NOMO-1 treated with DMSO at 0.1 percent for 48 hours (cell line): ENCODE measurements around the gene ADAMTS12.

Source experiments
- DNase-seq: peaks from one replicate; lab custom pipeline; 2025; ENCODE audit not compliant: unreplicated experiment; lab: John Stamatoyannopoulos, UW

Gene ADAMTS12

DNA sequence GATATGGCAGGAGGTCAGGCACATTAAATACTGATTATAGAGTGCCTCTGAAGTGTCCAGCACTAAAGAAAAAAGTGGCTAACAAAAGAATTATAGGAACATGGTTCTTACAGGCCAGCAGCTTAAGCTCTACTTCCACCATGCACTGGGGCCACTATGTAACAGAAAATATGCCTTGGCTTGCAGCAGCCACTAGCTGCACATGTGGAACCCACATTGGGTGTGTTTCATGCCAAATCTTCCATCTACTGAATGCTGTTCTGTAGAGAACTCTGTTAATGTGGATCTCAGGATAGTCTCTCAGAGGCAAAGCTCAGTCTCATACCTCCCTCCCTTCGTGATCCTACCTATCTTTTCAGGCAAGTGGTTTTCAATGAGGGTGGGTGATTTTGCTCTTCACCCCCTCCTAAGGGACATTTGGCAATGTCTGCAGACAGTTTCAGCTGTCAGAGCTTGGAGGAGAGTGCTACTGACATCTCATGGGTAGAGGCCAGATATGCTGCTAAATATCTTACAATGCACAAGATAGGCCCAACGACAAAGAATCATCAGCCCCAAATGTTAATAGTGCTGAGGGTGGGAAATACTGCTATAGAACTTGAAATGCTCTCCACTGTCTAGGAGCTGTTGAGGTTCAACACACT, 232.1 kb downstream of the ADAMTS12 start:
- no peak for DNase-seq

- no peak for DNase-seq
Measured at GRCh38 chr5:33657804-33658440, 233.9 kb downstream of the ADAMTS12 start.

DNA sequence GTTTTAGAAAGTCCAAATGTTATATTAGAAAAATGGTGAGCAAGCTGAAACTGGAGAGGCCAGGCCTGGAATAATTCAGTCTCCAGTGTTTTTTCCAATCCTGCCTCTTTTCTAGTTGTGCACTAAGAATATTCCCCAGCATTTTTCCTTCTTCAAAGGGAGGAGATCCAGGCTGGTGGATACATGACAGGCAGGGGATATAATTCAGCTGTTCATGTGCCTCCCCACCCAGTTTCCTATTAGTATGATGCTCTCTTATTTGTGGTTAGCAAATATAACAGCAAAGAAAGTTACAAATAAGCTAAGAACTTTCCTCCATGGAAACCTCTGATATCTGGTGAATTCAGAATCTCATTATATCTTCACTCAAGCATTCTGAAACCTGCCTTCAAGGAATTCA, 234.6 kb downstream of the ADAMTS12 start:
- DNase-seq = no peak

DNA sequence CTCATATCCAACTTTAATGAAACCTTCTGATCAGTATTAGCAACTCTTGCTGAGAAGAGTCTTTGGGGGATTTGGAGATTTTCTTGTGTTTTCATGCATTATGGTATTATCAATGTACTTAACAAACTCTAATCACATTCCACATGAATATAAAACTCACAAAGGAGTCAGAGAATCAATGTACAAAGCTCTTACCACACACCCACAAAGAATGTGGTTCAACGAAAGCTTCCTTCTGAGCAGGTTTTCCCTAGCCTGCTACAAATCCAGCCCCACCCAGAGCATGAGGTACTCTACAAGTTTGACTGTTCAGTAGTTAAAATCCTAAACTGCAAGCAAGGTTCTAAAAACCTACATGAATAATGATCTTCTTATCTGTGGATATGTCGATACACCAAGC, 240.9 kb downstream of the ADAMTS12 start:
- no peak for DNase-seq

GRCh38 chr5:33649549-33650482, 242.0 kb downstream of the ADAMTS12 start:
- no peak for DNase-seq

DNA sequence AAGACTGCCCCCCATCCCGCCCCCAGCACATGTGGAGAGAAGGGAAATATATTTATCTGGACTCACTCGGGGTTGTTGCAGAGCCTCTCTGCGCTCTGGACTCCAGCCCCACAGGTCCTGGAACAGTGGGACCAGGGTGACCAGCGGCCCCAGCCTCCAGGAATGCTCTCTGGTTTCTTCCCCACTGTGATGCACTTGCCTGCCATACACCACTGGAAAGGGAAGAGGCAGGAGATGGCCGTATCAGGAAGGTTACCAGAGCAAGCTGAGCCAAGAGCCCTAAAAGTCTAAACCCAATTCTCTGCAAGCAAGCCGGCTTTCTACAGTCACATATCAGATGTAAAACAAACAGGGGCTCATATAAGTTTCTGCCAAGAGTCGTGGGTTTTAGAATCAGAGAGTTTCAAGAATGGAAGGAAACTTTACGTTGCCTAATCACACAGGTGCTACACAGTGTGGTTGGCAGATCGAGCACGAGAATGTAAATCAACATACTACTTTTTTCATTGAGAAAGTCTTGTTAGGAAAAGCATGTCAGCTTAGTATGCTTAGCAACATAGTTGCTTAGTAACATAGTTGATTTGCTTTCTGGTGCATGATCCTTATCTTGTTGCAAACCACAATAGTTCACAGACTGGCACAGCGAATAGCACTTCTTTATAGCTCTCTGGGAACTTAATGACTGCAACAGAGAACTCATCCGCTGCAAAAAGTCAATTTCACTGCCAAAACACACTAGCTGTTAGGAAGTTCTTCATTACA, 249.9 kb downstream of the ADAMTS12 start:
- no peak for DNase-seq

GRCh38 chr5:33639474-33639873, 252.3 kb downstream of the ADAMTS12 start:
- DNase-seq = no peak

DNA sequence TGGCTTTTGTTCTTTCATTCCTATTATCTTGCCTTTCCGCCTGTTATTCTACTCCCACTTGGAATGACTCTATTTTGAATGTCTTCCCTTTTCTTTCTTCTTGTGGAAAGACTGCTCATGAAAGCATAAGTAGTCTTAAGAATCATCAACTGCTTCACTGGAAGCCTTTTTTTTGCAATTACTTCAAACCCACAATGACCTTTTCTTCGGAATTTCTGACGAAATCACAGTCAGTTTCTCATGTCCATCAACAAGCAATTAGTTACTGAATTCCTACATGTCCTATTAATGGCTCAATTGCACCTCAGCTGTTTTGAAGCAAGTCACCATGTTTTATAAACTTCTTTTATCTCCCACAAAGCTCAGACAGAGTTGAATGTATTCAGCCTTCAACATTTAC, 254.8 kb downstream of the ADAMTS12 start:
- no peak for DNase-seq

- no peak for DNase-seq
Measured at GRCh38 chr5:33635582-33635981, 256.2 kb downstream of the ADAMTS12 start.

GRCh38 chr5:33633699-33634098, 258.1 kb downstream of the ADAMTS12 start:
- no peak for DNase-seq

GRCh38 chr5:33631786-33632185, 260.0 kb downstream of the ADAMTS12 start:
- no peak for DNase-seq

DNA sequence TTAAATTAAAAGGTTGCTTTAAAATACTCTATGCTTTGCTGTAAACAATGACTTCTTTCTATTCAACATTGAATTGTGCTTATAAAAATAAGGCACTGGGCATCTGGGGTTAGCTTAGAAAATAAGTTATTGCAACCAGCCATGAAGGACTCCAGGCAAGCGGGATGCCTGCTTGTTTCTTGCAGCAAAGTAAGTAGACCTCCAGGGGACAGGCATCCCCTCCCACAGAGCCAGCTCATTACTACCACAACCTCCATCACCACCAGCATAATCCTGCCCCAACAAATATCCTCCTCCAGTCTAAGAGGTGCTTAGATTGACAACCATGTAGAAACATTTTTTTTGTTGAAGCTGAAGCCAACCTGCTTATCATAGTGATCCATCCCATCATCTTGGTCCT, 260.7 kb downstream of the ADAMTS12 start:
- no peak for DNase-seq

DNA sequence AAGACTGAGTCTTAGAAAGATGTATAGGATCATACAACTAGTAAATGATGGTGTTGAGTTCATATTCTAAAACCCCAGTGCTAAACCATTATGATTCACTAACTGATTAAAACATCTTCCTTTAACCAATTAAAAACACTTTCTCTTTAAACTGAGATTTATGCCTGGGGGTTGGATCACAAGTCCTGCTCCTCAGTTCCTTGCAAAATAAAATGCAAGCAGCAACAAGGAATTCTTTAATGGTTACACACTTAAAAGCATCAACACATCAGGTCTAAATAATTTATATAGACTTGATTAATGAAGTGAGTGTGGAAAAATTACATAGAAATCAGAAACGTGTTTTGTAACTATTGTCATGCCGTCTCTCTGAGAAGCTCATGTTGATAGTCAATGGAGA, 261.8 kb downstream of the ADAMTS12 start:
- no peak for DNase-seq

DNA sequence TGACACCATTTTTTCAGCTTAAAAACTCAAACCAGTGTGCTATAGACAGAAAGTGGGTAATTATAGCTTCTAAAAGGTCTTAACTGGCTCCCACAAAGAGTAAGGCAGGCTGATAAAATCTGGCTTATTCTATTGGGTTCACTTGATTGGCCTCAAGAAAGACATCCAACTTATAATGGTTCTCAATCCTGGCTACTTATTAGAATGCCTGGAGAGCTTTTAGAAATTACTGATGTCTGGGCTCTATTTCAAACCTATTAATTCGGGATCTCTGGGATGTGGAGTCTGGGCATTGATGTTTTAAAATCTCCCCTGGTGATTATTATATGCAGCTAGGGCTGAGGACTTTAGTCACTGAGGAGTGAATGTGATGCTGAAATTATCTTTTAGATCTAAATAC, 263.0 kb downstream of the ADAMTS12 start:
- DNase-seq = no peak

- no peak for DNase-seq
Measured at GRCh38 chr5:33621514-33621913, 270.3 kb downstream of the ADAMTS12 start.

- no peak for DNase-seq
Measured at GRCh38 chr5:33614039-33614438, 277.8 kb downstream of the ADAMTS12 start.

DNA sequence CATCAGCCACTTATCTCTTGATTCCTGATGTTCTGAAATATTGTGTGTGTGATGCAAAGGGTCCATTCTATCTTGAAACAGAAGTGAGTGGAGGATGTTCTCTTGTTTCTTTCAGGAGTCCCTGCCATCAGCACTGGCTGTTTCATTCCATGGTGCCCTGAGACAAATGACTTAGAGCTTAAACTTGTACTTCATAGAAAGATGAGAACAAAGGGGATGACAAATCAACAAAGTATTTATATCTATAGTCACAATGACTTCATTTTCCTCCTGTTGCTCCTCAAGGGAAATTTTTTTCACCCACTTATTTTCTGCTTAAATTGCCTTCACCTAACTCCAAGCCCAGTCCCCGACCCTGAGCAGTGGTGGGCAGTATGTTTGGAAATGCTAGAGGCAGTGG, 279.4 kb downstream of the ADAMTS12 start:
- DNase-seq = no peak

DNA sequence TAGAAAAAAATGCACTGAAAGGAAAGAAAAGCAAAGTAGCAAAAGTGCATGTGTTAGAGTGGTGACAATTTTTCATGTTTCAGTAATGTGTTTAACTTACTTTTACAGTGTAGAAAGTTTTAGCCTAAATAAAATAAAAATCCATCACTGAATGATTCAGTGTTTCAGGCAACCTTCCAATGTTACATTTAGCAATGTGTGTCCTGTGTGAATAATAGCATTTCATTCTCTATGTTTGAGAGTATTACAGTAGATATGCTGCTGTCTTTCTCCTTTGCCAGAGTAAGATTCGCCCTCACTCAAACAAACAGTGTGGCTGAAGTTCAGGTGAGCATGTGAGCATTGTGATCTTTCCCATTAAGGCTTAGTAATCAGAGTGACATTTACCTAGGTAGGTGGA, 279.9 kb downstream of the ADAMTS12 start:
- no peak for DNase-seq

DNA sequence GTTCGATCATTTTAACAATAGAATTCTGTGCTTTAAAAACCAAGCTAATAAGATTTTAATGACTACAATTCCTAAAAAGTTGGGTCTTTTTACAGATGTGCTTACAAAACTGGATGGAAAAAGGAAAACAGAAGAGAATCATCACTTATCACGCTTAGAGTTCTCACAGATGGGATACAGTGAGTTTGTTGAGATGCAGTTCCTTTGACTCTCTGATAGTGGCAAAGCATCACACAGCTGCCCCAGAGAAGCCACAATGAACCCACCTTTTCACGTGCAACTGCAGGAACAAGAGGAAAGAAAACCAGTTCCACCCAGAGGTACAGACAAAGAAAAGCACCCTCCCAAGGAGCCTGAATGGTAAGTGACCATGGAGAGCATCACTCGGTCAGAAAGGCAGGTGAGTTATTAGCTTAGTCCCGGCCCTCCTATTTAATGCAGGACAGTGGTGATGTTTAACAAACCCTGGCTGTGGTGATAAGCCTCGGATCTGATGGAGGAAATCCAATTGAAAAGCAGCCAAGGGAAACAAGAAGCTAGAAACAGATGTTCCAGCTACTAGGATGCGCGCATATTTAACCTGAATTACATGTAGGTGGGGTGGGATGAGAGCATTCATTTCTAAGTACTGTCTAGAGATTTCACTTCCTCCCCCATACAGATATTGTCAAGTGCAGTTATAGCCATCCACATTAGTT, 283.3 kb downstream of the ADAMTS12 start:
- DNase-seq = no peak

GRCh38 chr5:33604503-33604902, 287.3 kb downstream of the ADAMTS12 start:
- no peak for DNase-seq

DNA sequence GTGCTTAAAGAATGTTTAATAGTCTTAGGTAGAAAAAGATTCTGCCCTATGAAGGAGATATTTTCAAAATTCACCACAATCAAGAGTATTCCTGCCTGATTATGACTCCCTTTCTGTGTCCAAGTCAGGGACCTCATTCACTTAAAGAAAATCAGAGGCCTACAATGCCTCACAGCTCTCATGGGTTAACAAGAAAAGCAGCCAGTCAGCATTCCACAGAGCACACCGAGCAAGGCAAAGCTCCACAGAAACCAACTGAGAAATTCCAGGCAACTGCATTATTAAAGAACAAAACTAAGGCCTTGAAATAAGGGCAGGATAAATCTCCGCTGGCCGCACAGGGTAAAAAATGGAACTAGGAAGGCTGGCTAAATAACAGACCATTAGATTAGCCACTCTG, 289.9 kb downstream of the ADAMTS12 start:
- DNase-seq = no peak
